Astrocyte (in vitro differentiated cells and primary cell): ENCODE measurements around the gene SLC24A2. TPM values are rescaled to one million over a fixed set of nuclear protein-coding genes. Genes with fewer than 3 reads are reported as not detected.

Source experiments
- DNase-seq: peaks from one replicate; pipeline ENCODE4 v3.0.0-alpha.2; 2010; ENCODE audit warnings: low read depth
- FAIRE-seq: peaks from 2 replicates; lab custom pipeline; 2011; peaks lifted over from hg19 to GRCh38; lab: Jason Lieb, UNC
- H2AFZ ChIP-seq: 2 replicates; pipeline ENCODE4 v1.6.0; 2012; ENCODE audit warnings: low read depth, low read length, inconsistent platforms
- H3K27ac ChIP-seq: 2 replicates; pipeline ENCODE4 v1.5.1; 2011; ENCODE audit warnings: low read depth, low read length, inconsistent platforms
- H3K27me3 ChIP-seq: 2 replicates; pipeline ENCODE4 v1.6.0; 2011; ENCODE audit warnings: low read length, inconsistent platforms; ENCODE audit not compliant: insufficient read depth
- H3K36me3 ChIP-seq: 2 replicates; pipeline ENCODE4 v1.5.1; 2011; ENCODE audit warnings: low read length, inconsistent platforms; ENCODE audit not compliant: insufficient read depth
- H3K4me1 ChIP-seq: 2 replicates; pipeline ENCODE4 v1.5.1; 2011; ENCODE audit warnings: low read length, inconsistent platforms; ENCODE audit not compliant: insufficient read depth
- H3K4me2 ChIP-seq: 2 replicates; pipeline ENCODE4 v1.6.0; 2012; ENCODE audit warnings: low read length, inconsistent platforms
- H3K4me3 ChIP-seq: 2 replicates; pipeline ENCODE4 v1.5.1; 2011; ENCODE audit warnings: low read depth, mild to moderate bottlenecking, low read length, inconsistent platforms; ENCODE audit not compliant: insufficient read depth
- H3K79me2 ChIP-seq: 2 replicates; pipeline ENCODE4 v1.6.0; 2012; ENCODE audit warnings: mild to moderate bottlenecking, low read length, inconsistent platforms; ENCODE audit not compliant: insufficient read depth
- H3K9ac ChIP-seq: 2 replicates; pipeline ENCODE4 v1.6.0; 2012; ENCODE audit warnings: mild to moderate bottlenecking, low read length, inconsistent platforms
- H3K9me3 ChIP-seq: 2 replicates; pipeline ENCODE4 v1.5.1; 2012; ENCODE audit warnings: low read depth, mild to moderate bottlenecking, low read length, inconsistent platforms; ENCODE audit not compliant: insufficient read depth
- H4K20me1 ChIP-seq: 2 replicates; pipeline ENCODE4 v1.6.0; 2012; ENCODE audit warnings: low read length, inconsistent platforms; ENCODE audit not compliant: insufficient read depth
- H3K27ac Mint-ChIP-seq: one replicate; pipeline ENCODE4 v1.8.0; 2021; ENCODE audit warnings: mild to moderate bottlenecking, mixed read lengths; ENCODE audit not compliant: unreplicated experiment
- H3K27me3 Mint-ChIP-seq: one replicate; pipeline ENCODE4 v1.8.0; 2021; ENCODE audit warnings: low read depth, mixed read lengths; ENCODE audit not compliant: unreplicated experiment
- H3K36me3 Mint-ChIP-seq: one replicate; pipeline ENCODE4 v1.8.0; 2021; ENCODE audit warnings: low read depth, mixed read lengths; ENCODE audit not compliant: unreplicated experiment
- H3K4me1 Mint-ChIP-seq: one replicate; pipeline ENCODE4 v1.8.0; 2021; ENCODE audit warnings: low read depth, mixed read lengths; ENCODE audit not compliant: unreplicated experiment
- H3K4me3 Mint-ChIP-seq: one replicate; pipeline ENCODE4 v1.8.0; 2021; ENCODE audit warnings: mild to moderate bottlenecking, moderate library complexity, mixed read lengths; ENCODE audit not compliant: unreplicated experiment
- H3K9me3 Mint-ChIP-seq: one replicate; pipeline ENCODE4 v1.8.0; 2021; ENCODE audit warnings: mild to moderate bottlenecking, mixed read lengths; ENCODE audit not compliant: unreplicated experiment
- CTCF ChIP-seq: IDR thresholded peaks from 2 replicates; pipeline ENCODE4 v1.5.1; 2011; ENCODE audit warnings: low read depth, mild to moderate bottlenecking, inconsistent platforms, low read length, moderate library complexity; ENCODE audit not compliant: insufficient read depth
- EZH2 ChIP-seq: IDR thresholded peaks from 2 replicates; pipeline ENCODE4 v1.6.1; 2012; ENCODE audit warnings: mild to moderate bottlenecking, low read length, inconsistent platforms; ENCODE audit not compliant: insufficient read depth
- total RNA-seq: library from RNA; stranded (reverse); gene quantifications from 2 replicates; pipeline ENCODE4 v1.2.1, GENCODE V29; 2021

The SLC24A2 gene
- total RNA-seq, 1 donor from 2014 or later: 0.16 TPM

GRCh38 chr9:19788152-19788551, 685 bp downstream of the SLC24A2 start:
- Mint-ChIP-seq H3K4me3 (peak overlapping the region; percentile 45), H3K27me3 (peaks cover 33% of the 10 kb centered on the region), H3K27ac (no peak overlapping the region), H3K36me3 (no peaks in the 10 kb centered on the region), H3K4me1 (peaks cover 11% of the 10 kb centered on the region), H3K9me3 (peaks cover 1% of the 10 kb centered on the region)
- H3K27me3 ChIP-seq: peaks cover 32% of the 10 kb centered on the region
- peaks cover 4% of the 10 kb centered on the region for H3K4me1 ChIP-seq
- H3K36me3 ChIP-seq: no peaks in the 10 kb centered on the region
- no peak overlapping the region for H3K27ac ChIP-seq
- no peak overlapping the region for H3K9ac ChIP-seq
- no peaks in the 10 kb centered on the region for H3K79me2 ChIP-seq
- H3K4me3 ChIP-seq: no peak overlapping the region
- no peak for TF ChIP-seq EZH2
- no peak for TF ChIP-seq CTCF
- no peak for FAIRE-seq
- no peaks in the 10 kb centered on the region for H4K20me1 ChIP-seq
- DNase-seq: no peak
- H3K4me2 ChIP-seq: no peak overlapping the region
- no peaks in the 10 kb centered on the region for H3K9me3 ChIP-seq
- H2AFZ ChIP-seq: no peak overlapping the region

- Histone ChIP-seq H3K79me2 (no peaks in the 10 kb centered on the region), H3K27ac (no peak overlapping the region), H3K9ac (no peak overlapping the region), H2AFZ (no peak overlapping the region), H4K20me1 (no peaks in the 10 kb centered on the region), H3K4me1 (peaks cover 4% of the 10 kb centered on the region), H3K9me3 (no peaks in the 10 kb centered on the region), H3K4me2 (no peak overlapping the region), H3K36me3 (no peaks in the 10 kb centered on the region), H3K4me3 (no peak overlapping the region), H3K27me3 (peaks cover 32% of the 10 kb centered on the region)
- no peak for DNase-seq
- H3K9me3 Mint-ChIP-seq: no peaks in the 10 kb centered on the region
- no peak overlapping the region for H3K4me3 Mint-ChIP-seq
- no peak for TF ChIP-seq EZH2
- TF ChIP-seq CTCF: no peak
- peaks cover 7% of the 10 kb centered on the region for H3K4me1 Mint-ChIP-seq
- no peak overlapping the region for H3K27ac Mint-ChIP-seq
- no peak for FAIRE-seq
- H3K36me3 Mint-ChIP-seq: no peaks in the 10 kb centered on the region
- peaks cover 33% of the 10 kb centered on the region for H3K27me3 Mint-ChIP-seq
Measured at GRCh38 chr9:19787672-19788071, 1.2 kb downstream of the SLC24A2 start.

GRCh38 chr9:19785230-19785629, 3.6 kb downstream of the SLC24A2 start:
- Mint-ChIP-seq H3K4me3 (no peak overlapping the region), H3K27me3 (peaks cover 29% of the 10 kb centered on the region), H3K27ac (no peak overlapping the region), H3K4me1 (peaks cover 6% of the 10 kb centered on the region), H3K36me3 (no peaks in the 10 kb centered on the region), H3K9me3 (no peaks in the 10 kb centered on the region)
- Histone ChIP-seq H3K36me3 (no peaks in the 10 kb centered on the region), H3K4me1 (peaks cover 4% of the 10 kb centered on the region), H4K20me1 (no peaks in the 10 kb centered on the region), H3K27me3 (peaks cover 29% of the 10 kb centered on the region), H3K4me2 (no peak overlapping the region), H2AFZ (no peak overlapping the region), H3K4me3 (no peak overlapping the region), H3K9ac (no peak overlapping the region), H3K79me2 (no peaks in the 10 kb centered on the region), H3K27ac (no peak overlapping the region), H3K9me3 (no peaks in the 10 kb centered on the region)
- FAIRE-seq: no peak
- TF ChIP-seq CTCF: no peak
- TF ChIP-seq EZH2: no peak
- no peak for DNase-seq
